HepG2 (cell line): ENCODE measurements around the gene VPS52. TPM values are rescaled to one million over a fixed set of nuclear protein-coding genes. Genes with fewer than 3 reads are reported as not detected.
A peak's percentile ranks its signal among the peaks of the same experiment; 100 is the strongest.

Source experiments
- EEA1 ChIP-seq: sonication (generic); formaldehyde crosslinking; IDR thresholded peaks from 2 replicates; pipeline ENCODE4 v1.5.1; 2020; ENCODE audit warnings: mild to moderate bottlenecking, missing genetic modification reagents, borderline replicate concordance
- NR2C2 ChIP-seq: sonication (generic); formaldehyde crosslinking; IDR thresholded peaks from 2 replicates; pipeline ENCODE4 v1.4.0; 2020; ENCODE audit warnings: missing genetic modification reagents, mild to moderate bottlenecking, moderate library complexity, borderline replicate concordance
- RBFOX2 ChIP-seq: fragments of 200-400 bp; formaldehyde crosslinking; IDR thresholded peaks from 2 replicates; pipeline ENCODE4 v1.6.1; 2017; ENCODE audit warnings: low read depth, mild to moderate bottlenecking, low read length
- RBM39 ChIP-seq: fragments of 200-400 bp; formaldehyde crosslinking; IDR thresholded peaks from one replicate; pipeline ENCODE4 v1.6.1; 2018; ENCODE audit warnings: antibody characterized with exemption, mild to moderate bottlenecking, low read depth, low read length; ENCODE audit not compliant: poor library complexity, severe bottlenecking
- RFXANK ChIP-seq: IDR thresholded peaks from 2 replicates; pipeline ENCODE4 v1.6.1; 2016
- SMC3 ChIP-seq: IDR thresholded peaks from 2 replicates; pipeline ENCODE4 v1.6.1; 2011; ENCODE audit warnings: low read length, improper control_type of control experiment
- U2AF2 ChIP-seq: fragments of 200-400 bp; formaldehyde crosslinking; IDR thresholded peaks from 2 replicates; pipeline ENCODE4 v1.6.1; 2017; ENCODE audit warnings: low read depth, mild to moderate bottlenecking, low read length
- ZNF232 ChIP-seq: sonication (generic); formaldehyde crosslinking; IDR thresholded peaks from 2 replicates; pipeline ENCODE4 v1.4.0; 2020; ENCODE audit warnings: missing genetic modification reagents, borderline replicate concordance
- ZNF7 ChIP-seq: IDR thresholded peaks from 2 replicates; pipeline ENCODE4 v1.6.1; 2016; ENCODE audit warnings: missing biosample characterization, missing genetic modification reagents
- polyA plus RNA-seq, 8 experiments: library from polyadenylated mRNA; depleted of rRNA in 3 of 8; stranded (reverse) in 7 of 8; unstranded in 1 of 8; fragments of >200 nt; fragmentation: Illumina TruSeq in 4 of 8; extraction: Trizol in 4 of 8; gene quantifications; 2 replicates each; pipeline versions ENCODE4 v1.2.1 to v1.2.3, GENCODE V29; 2011 to 2016; ENCODE audit warnings: low read depth in 4 of 8, missing spikeins in 1 of 8, mixed read lengths in 1 of 8; ENCODE audit not compliant: insufficient read depth in 1 of 8
- total RNA-seq, 5 experiments: library from RNA; depleted of rRNA; stranded (reverse); fragments of >200 nt; fragmentation: Illumina TruSeq; extraction: Trizol; gene quantifications; 2 replicates each; pipeline ENCODE4 v1.2.3, GENCODE V29; 2016; ENCODE audit warnings: low read depth in 1 of 5
- TF ChIP-seq, protein P1 (sequence below): sonication (generic); formaldehyde crosslinking; IDR thresholded peaks from 2 replicates; pipeline ENCODE4 v1.5.0; 2020; ENCODE audit warnings: mild to moderate bottlenecking, missing genetic modification reagents
- TF ChIP-seq, protein P2 (sequence below): sonication (generic); formaldehyde crosslinking; IDR thresholded peaks from one replicate; pipeline ENCODE4 v1.5.1; 2020; ENCODE audit warnings: mild to moderate bottlenecking, missing genetic modification reagents; ENCODE audit errors: not compliant biosample characterization
- TF ChIP-seq, protein P3 (sequence below): sonication (generic); formaldehyde crosslinking; IDR thresholded peaks from 2 replicates; pipeline ENCODE4 v1.8.0; 2022; ENCODE audit warnings: mild to moderate bottlenecking, missing genetic modification reagents
- TF ChIP-seq, protein P4 (sequence below): sonication (generic); formaldehyde crosslinking; IDR thresholded peaks from 2 replicates; pipeline ENCODE4 v1.4.0; 2020; ENCODE audit warnings: low read depth, missing genetic modification reagents

VPS52 gene
- total and polyA plus RNA-seq, 2 of the 13 experiments (the other 11 are each of a cell fraction or from before 2014, with no cell fraction given): 48.9 to 85.5 TPM

DNA sequence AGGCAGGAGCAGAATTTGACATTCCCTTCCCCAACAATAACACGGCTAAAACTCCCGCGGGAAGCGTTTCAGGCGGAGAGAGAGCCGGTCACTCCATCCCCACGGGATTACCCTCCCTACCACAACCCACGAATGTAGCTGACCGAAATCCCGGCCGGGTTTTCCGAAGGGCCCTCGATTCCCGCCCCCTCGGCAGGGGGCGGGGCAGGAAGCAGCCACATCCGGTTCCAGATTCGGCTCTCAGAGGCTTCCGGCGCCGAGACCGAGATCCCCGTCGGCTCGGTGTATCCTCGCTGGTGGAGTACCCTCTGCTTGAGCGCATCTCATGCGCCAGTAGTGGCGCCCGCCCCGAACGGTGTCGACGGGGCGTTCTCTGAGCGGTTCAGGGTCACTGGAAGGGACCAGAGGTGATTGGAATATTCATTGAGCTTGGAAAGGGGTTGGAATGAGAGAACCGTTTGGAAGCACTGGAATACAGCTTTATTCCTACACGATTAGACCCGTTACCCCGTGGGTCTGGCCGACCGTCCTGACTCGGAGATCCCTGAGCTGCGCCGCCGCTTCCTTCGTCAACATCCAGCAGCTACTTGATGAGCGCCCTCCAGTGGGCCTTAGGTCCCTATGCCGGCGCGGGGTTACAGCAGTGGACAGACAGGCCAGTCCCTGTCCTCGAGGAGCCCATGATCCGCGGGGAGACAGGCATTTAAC, 27.7 kb upstream of the VPS52 start (continued):
- TF ChIP-seq, protein P1, sequence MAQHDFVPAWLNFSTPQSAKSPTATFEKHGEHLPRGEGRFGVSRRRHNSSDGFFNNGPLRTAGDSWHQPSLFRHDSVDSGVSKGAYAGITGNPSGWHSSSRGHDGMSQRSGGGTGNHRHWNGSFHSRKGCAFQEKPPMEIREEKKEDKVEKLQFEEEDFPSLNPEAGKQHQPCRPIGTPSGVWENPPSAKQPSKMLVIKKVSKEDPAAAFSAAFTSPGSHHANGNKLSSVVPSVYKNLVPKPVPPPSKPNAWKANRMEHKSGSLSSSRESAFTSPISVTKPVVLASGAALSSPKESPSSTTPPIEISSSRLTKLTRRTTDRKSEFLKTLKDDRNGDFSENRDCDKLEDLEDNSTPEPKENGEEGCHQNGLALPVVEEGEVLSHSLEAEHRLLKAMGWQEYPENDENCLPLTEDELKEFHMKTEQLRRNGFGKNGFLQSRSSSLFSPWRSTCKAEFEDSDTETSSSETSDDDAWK (CRISPR knock-in tag): no peak
- TF ChIP-seq RBFOX2: peak; percentile 87
- TF ChIP-seq SMC3: peak; percentile 56
- no peak for TF ChIP-seq EEA1 (CRISPR knock-in tag)
- no peak for TF ChIP-seq U2AF2
- TF ChIP-seq, protein P2, sequence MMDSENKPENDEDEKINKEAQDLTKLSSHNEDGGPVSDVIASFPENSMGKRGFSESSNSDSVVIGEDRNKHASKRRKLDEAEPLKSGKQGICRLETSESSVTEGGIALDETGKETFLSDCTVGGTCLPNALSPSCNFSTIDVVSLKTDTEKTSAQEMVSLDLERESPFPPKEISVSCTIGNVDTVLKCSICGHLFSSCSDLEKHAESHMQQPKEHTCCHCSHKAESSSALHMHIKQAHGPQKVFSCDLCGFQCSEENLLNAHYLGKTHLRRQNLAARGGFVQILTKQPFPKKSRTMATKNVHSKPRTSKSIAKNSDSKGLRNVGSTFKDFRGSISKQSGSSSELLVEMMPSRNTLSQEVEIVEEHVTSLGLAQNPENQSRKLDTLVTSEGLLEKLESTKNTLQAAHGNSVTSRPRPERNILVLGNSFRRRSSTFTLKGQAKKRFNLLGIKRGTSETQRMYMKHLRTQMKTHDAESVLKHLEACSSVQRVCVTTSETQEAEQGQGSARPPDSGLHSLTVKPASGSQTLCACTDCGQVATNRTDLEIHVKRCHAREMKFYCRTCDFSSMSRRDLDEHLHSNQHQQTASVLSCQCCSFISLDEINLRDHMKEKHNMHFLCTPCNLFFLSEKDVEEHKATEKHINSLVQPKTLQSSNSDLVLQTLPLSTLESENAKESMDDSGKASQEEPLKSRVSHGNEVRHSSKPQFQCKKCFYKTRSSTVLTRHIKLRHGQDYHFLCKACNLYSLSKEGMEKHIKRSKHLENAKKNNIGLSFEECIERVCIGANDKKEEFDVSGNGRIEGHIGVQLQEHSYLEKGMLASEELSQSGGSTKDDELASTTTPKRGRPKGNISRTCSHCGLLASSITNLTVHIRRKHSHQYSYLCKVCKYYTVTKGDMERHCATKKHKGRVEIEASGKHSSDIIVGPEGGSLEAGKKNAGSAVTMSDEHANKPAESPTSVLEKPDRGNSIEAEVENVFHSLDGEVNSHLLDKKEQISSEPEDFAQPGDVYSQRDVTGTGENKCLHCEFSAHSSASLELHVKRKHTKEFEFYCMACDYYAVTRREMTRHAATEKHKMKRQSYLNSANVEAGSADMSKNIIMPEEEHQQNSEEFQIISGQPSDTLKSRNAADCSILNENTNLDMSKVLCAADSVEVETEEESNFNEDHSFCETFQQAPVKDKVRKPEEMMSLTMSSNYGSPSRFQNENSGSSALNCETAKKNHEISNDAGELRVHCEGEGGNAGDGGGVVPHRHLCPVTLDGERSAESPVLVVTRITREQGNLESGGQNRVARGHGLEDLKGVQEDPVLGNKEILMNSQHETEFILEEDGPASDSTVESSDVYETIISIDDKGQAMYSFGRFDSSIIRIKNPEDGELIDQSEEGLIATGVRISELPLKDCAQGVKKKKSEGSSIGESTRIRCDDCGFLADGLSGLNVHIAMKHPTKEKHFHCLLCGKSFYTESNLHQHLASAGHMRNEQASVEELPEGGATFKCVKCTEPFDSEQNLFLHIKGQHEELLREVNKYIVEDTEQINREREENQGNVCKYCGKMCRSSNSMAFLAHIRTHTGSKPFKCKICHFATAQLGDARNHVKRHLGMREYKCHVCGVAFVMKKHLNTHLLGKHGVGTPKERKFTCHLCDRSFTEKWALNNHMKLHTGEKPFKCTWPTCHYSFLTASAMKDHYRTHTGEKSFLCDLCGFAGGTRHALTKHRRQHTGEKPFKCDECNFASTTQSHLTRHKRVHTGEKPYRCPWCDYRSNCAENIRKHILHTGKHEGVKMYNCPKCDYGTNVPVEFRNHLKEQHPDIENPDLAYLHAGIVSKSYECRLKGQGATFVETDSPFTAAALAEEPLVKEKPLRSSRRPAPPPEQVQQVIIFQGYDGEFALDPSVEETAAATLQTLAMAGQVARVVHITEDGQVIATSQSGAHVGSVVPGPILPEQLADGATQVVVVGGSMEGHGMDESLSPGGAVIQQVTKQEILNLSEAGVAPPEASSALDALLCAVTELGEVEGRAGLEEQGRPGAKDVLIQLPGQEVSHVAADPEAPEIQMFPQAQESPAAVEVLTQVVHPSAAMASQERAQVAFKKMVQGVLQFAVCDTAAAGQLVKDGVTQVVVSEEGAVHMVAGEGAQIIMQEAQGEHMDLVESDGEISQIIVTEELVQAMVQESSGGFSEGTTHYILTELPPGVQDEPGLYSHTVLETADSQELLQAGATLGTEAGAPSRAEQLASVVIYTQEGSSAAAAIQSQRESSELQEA (CRISPR knock-in tag): peak; percentile 63
- peak; percentile 79 for TF ChIP-seq NR2C2 (CRISPR knock-in tag)
- TF ChIP-seq ZNF7 (CRISPR knock-in tag): no peak
- peak; percentile 34 for TF ChIP-seq RFXANK (CRISPR knock-in tag)
- TF ChIP-seq RBM39: peak; percentile 99
- TF ChIP-seq, protein P3, sequence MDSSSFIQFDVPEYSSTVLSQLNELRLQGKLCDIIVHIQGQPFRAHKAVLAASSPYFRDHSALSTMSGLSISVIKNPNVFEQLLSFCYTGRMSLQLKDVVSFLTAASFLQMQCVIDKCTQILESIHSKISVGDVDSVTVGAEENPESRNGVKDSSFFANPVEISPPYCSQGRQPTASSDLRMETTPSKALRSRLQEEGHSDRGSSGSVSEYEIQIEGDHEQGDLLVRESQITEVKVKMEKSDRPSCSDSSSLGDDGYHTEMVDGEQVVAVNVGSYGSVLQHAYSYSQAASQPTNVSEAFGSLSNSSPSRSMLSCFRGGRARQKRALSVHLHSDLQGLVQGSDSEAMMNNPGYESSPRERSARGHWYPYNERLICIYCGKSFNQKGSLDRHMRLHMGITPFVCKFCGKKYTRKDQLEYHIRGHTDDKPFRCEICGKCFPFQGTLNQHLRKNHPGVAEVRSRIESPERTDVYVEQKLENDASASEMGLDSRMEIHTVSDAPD: no peak
- TF ChIP-seq, protein P4, sequence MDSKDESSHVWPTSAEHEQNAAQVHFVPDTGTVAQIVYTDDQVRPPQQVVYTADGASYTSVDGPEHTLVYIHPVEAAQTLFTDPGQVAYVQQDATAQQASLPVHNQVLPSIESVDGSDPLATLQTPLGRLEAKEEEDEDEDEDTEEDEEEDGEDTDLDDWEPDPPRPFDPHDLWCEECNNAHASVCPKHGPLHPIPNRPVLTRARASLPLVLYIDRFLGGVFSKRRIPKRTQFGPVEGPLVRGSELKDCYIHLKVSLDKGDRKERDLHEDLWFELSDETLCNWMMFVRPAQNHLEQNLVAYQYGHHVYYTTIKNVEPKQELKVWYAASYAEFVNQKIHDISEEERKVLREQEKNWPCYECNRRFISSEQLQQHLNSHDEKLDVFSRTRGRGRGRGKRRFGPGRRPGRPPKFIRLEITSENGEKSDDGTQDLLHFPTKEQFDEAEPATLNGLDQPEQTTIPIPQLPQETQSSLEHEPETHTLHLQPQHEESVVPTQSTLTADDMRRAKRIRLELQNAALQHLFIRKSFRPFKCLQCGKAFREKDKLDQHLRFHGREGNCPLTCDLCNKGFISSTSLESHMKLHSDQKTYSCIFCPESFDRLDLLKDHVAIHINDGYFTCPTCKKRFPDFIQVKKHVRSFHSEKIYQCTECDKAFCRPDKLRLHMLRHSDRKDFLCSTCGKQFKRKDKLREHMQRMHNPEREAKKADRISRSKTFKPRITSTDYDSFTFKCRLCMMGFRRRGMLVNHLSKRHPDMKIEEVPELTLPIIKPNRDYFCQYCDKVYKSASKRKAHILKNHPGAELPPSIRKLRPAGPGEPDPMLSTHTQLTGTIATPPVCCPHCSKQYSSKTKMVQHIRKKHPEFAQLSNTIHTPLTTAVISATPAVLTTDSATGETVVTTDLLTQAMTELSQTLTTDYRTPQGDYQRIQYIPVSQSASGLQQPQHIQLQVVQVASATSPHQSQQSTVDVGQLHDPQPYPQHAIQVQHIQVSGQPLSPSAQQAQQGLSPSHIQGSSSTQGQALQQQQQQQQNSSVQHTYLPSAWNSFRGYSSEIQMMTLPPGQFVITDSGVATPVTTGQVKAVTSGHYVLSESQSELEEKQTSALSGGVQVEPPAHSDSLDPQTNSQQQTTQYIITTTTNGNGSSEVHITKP (CRISPR knock-in tag): no peak; the same call in 1 of the 2 replicates
- TF ChIP-seq ZNF232: peak; percentile 91
